Mammary epithelial cell (primary cell): ENCODE results near the gene TMED4.

Experiments used
- EZH2 ChIP-seq: IDR thresholded peaks from 2 replicates; pipeline ENCODE4 v1.6.1; 2012; ENCODE audit warnings: low read length, inconsistent platforms, borderline replicate concordance
- TF ChIP-seq, protein P1 (sequence below), 2 donors: IDR thresholded peaks in 1 of 2; conservative IDR thresholded peaks in 1 of 2; 2 replicates each; pipeline ENCODE4 v1.5.1; 2011 to 2012; ENCODE audit warnings: inconsistent platforms in 2 of 2, low read length in 2 of 2, mild to moderate bottlenecking in 2 of 2, control low read depth in 1 of 2, low read depth in 1 of 2; ENCODE audit not compliant: insufficient read depth in 1 of 2; ENCODE audit errors: extremely low read depth in 1 of 2

- TF ChIP-seq, protein P1, sequence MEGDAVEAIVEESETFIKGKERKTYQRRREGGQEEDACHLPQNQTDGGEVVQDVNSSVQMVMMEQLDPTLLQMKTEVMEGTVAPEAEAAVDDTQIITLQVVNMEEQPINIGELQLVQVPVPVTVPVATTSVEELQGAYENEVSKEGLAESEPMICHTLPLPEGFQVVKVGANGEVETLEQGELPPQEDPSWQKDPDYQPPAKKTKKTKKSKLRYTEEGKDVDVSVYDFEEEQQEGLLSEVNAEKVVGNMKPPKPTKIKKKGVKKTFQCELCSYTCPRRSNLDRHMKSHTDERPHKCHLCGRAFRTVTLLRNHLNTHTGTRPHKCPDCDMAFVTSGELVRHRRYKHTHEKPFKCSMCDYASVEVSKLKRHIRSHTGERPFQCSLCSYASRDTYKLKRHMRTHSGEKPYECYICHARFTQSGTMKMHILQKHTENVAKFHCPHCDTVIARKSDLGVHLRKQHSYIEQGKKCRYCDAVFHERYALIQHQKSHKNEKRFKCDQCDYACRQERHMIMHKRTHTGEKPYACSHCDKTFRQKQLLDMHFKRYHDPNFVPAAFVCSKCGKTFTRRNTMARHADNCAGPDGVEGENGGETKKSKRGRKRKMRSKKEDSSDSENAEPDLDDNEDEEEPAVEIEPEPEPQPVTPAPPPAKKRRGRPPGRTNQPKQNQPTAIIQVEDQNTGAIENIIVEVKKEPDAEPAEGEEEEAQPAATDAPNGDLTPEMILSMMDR (conservative IDR thresholded peaks at IDR 0.05 in 1 of 2, IDR thresholded peaks at IDR 0.05 in 1 of 2; ENCODE audit: extremely low read depth in 1 of 2, insufficient read depth in 1 of 2, low read depth in 1 of 2, low read length in 2 of 2), result no peak
- TF ChIP-seq EZH2, result no peak
Observed at GRCh38 chr7:44608916-44609648, 27.1 kb upstream of the TMED4 start.
